ENCODE measurements around the gene MRI1. TPM values are rescaled to one million over a fixed set of nuclear protein-coding genes. Genes with fewer than 3 reads are reported as not detected.

Gene MRI1
- total and polyA plus RNA-seq, 4 donors: 16.3 to 50.0 (median 17.7) TPM

DNA sequence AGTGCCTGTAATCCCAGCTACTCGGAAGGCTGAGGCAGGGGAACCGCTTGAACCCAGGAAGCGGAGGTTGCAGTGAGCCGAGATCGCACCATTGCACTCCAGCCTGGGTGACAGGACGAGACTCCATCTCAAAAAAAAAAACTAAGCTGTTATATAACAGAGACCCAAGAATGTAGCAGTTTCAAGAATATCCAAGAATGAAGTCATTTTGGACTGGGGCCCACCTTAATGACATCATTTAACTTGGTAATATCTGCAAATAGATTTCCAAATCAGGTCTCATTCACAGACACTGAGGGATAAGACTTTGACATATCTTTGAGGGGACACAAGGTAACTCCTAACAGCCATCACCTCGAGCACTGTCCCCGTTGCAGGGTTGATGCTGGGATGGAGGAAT is 36.5 kb upstream of the MRI1 start:
- no peak for TF ChIP-seq TAF1 (conservative IDR thresholded peaks at IDR 0.05)
- no peak for TF ChIP-seq FOXA2 (IDR thresholded peaks at IDR 0.05)
- no peak for TF ChIP-seq ZBTB33 (IDR thresholded peaks at IDR 0.05)
- no peak for TF ChIP-seq FOXA1 (IDR thresholded peaks at IDR 0.05)
- no peak for TF ChIP-seq SP1 (IDR thresholded peaks at IDR 0.05)
- TF ChIP-seq MAX (IDR thresholded peaks at IDR 0.05): no peak
- TF ChIP-seq RAD21 (IDR thresholded peaks at IDR 0.05): no peak
- TF ChIP-seq, protein P1, sequence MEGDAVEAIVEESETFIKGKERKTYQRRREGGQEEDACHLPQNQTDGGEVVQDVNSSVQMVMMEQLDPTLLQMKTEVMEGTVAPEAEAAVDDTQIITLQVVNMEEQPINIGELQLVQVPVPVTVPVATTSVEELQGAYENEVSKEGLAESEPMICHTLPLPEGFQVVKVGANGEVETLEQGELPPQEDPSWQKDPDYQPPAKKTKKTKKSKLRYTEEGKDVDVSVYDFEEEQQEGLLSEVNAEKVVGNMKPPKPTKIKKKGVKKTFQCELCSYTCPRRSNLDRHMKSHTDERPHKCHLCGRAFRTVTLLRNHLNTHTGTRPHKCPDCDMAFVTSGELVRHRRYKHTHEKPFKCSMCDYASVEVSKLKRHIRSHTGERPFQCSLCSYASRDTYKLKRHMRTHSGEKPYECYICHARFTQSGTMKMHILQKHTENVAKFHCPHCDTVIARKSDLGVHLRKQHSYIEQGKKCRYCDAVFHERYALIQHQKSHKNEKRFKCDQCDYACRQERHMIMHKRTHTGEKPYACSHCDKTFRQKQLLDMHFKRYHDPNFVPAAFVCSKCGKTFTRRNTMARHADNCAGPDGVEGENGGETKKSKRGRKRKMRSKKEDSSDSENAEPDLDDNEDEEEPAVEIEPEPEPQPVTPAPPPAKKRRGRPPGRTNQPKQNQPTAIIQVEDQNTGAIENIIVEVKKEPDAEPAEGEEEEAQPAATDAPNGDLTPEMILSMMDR (IDR thresholded peaks at IDR 0.05; ENCODE audit: low read depth, low read length, missing input control): no peak
- no peak for TF ChIP-seq EGR1 (IDR thresholded peaks at IDR 0.05; ENCODE audit: low read depth in 2 of 2)
- no peak for TF ChIP-seq RXRA (IDR thresholded peaks at IDR 0.05)
- TF ChIP-seq HNF4G (IDR thresholded peaks at IDR 0.05): no peak
- no peak for TF ChIP-seq REST (IDR thresholded peaks at IDR 0.05)
- TF ChIP-seq YY1 (IDR thresholded peaks at IDR 0.05): no peak
- no peak for TF ChIP-seq HNF4A (conservative IDR thresholded peaks at IDR 0.05)
- no peak for TF ChIP-seq JUND (IDR thresholded peaks at IDR 0.05)
- TF ChIP-seq, protein P2, sequence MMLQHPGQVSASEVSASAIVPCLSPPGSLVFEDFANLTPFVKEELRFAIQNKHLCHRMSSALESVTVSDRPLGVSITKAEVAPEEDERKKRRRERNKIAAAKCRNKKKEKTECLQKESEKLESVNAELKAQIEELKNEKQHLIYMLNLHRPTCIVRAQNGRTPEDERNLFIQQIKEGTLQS (IDR thresholded peaks at IDR 0.05): no peak
- TF ChIP-seq GABPA (IDR thresholded peaks at IDR 0.05 in 1 of 2, conservative IDR thresholded peaks at IDR 0.05 in 1 of 2): no peak
- H3K9me3 ChIP-seq (ENCODE audit: control insufficient read depth in 4 of 4, low read length in 3 of 4): no peaks in the 10 kb centered on the region
- no peak overlapping the region for H3K4me3 ChIP-seq (ENCODE audit: low read depth in 1 of 3, low read length in 3 of 3)
- no peak for DNase-seq (ENCODE audit: low spot score)
- H3K27ac ChIP-seq (ENCODE audit: low read depth in 1 of 2, low read length in 2 of 2): no peak overlapping the region
- no peaks in the 10 kb centered on the region for H3K27me3 ChIP-seq (ENCODE audit: control insufficient read depth in 4 of 4, insufficient read depth in 4 of 4, low read length in 3 of 4)
- no peaks in the 10 kb centered on the region for H3K36me3 ChIP-seq (ENCODE audit: control insufficient read depth in 4 of 4, insufficient read depth in 3 of 4, low read depth in 1 of 4, low read length in 3 of 4)
- H3K4me1 ChIP-seq (ENCODE audit: control insufficient read depth in 4 of 4, insufficient read depth in 4 of 4, low read length in 3 of 4): peaks cover 3 to 14% (median 9%) of the 10 kb centered on the region in 4 donors
- H3K9ac ChIP-seq (ENCODE audit: low read depth in 1 of 2, low read length in 2 of 2): no peak overlapping the region
- WGBS: 78% methylated on average over 8 of the region's 8 CpGs

Measured in liver (tissue), 9 donors.